Heart right ventricle (tissue), 16 donors: ENCODE measurements around the gene ST6GAL2. TPM values are rescaled to one million over a fixed set of nuclear protein-coding genes. Genes with fewer than 3 reads are reported as not detected.
A peak's percentile ranks its signal among the peaks of the same experiment; 100 is the strongest.

ENCODE experiments used
- ATAC-seq, 8 donors: fragments of 200-7000 bp; cut with Tn5 transposase; one replicate each; pipeline ENCODE4 v1.9.1; 2020; ENCODE audit warnings: mild to moderate bottlenecking in 8 of 8, moderate library complexity in 8 of 8, moderate number of reproducible peaks in 1 of 8
- DNase-seq, 2 donors: peaks; one replicate each; pipeline ENCODE4 v3.0.0-alpha.2; 2020
- H3K27ac ChIP-seq, 10 donors: fragments of 200-600 bp; sonication (generic) in 2 of 10; one replicate each; pipeline versions ENCODE4 v1.5.0 to v1.8.0; 2020 to 2022; ENCODE audit warnings: mild to moderate bottlenecking in 3 of 10
- H3K27me3 ChIP-seq, 7 donors: fragments of 200-600 bp; one replicate each; pipeline ENCODE4 v1.8.0; 2021 to 2022; ENCODE audit warnings: mild to moderate bottlenecking in 2 of 7
- H3K36me3 ChIP-seq, 9 donors: fragments of 200-600 bp; sonication (generic) in 1 of 9; one replicate each; pipeline versions ENCODE4 v1.5.0 to v1.8.0; 2020 to 2022; ENCODE audit warnings: mild to moderate bottlenecking in 2 of 9
- H3K4me1 ChIP-seq, 9 donors: fragments of 200-600 bp; sonication (generic) in 1 of 9; one replicate each; pipeline versions ENCODE4 v1.5.0 to v1.8.0; 2020 to 2022; ENCODE audit warnings: mild to moderate bottlenecking in 4 of 9
- H3K4me3 ChIP-seq, 10 donors: fragments of 200-600 bp; sonication (generic) in 2 of 10; one replicate each; pipeline versions ENCODE4 v1.5.0 to v1.8.0; 2020 to 2022; ENCODE audit warnings: mild to moderate bottlenecking in 7 of 10, moderate library complexity in 2 of 10
- H3K9me3 ChIP-seq, 11 donors: fragments of 200-600 bp in 10 of 11; sonication (generic) in 2 of 11; one replicate each; pipeline versions ENCODE4 v1.5.0 to v1.8.0; 2013 to 2022; ENCODE audit warnings: mild to moderate bottlenecking in 2 of 11, control low read depth in 1 of 11, moderate library complexity in 1 of 11
- CTCF ChIP-seq, 9 donors: fragments of 200-600 bp; sonication (generic) in 2 of 9; IDR thresholded peaks; one replicate each; pipeline versions ENCODE4 v1.5.0 to v1.8.0; 2021 to 2022; ENCODE audit warnings: antibody characterized with exemption in 9 of 9, mild to moderate bottlenecking in 5 of 9, moderate library complexity in 1 of 9
- WGBS, 2 donors: extraction: QIAGEN DNeasy Blood & Tissue Kit; methylation state at CpG; one replicate each; pipeline ENCODE4 v1.1.7; 2013; ENCODE audit warnings: inconsistent platforms in 1 of 2; 5-methylcytosine and 5-hydroxymethylcytosine counted together
- intact Hi-C, 10 donors: fragments of 100-400 bp; cut with DNase I; formaldehyde crosslinking; loops; one replicate each; pipeline versions ENCODE4 v1.11.1 to v1.14.2; 2022
- polyA plus RNA-seq, 2 donors: library from polyadenylated mRNA; stranded (reverse); fragments of 200-250 nt; gene quantifications; one replicate each; pipeline ENCODE4 v1.2.3, GENCODE V29; 2013
- total RNA-seq, 10 donors: library from RNA; stranded (reverse); fragmentation: NEBNext Ultra II Directional in 3 of 10; extraction: Animal tissue kit (Norgen Biotek cat#: 25700) in 3 of 10; gene quantifications; one replicate each; pipeline versions ENCODE4 v1.2.1 to v1.2.4, GENCODE V29; 2021 to 2023
- donor health status: Arrhythmogenic right ventricular cardiomyopathy.
- donor health status: ischemic (EF 13 %, LVEDD 7.1; RV severe dilation, severe dysfunction).
- donor health status: healthy with polysubstance abuse.
- donor health status: DM: no; HTN: yes; CAD: no.
- donor health status: DM: no; HTN: no; CAD: no.
- donor health status: ischemic (EF 25% LVEDD 6.9; RV normal size, moderate dysfunction).
- donor health status: ischemic (EF 25% LVEDD 5.7; RV mildly dilated, moderate dysfunction).
- donor health status: healthy.
- donor health status: DM: yes; HTN: yes; CAD: no.
- donor health status: Ischemic cardiomyopathy.
- donor health status: ischemic (EF 35%, LVEDD 5.7; RV mildly dilated, moderate dysfunction).
- donor health status: nonischemic (EF 11% LVEDD 7.7; RV severe dilation, severe dysfunction).
- donor health status: DM: yes; HTN: yes; CAD: no.
- donor health status: PGD.
- donor health status: ischemic (EF 29% LVEDD 5.4; RV normal size, mild dysfunction).
- donor health status: nonischemic (EF 23%, LVEDD 6.1; RV moderate dilation, normal function).

ST6GAL2 gene
- total and polyA plus RNA-seq, 12 donors, result 0.12 to 0.72 (median 0.22) TPM

DNA sequence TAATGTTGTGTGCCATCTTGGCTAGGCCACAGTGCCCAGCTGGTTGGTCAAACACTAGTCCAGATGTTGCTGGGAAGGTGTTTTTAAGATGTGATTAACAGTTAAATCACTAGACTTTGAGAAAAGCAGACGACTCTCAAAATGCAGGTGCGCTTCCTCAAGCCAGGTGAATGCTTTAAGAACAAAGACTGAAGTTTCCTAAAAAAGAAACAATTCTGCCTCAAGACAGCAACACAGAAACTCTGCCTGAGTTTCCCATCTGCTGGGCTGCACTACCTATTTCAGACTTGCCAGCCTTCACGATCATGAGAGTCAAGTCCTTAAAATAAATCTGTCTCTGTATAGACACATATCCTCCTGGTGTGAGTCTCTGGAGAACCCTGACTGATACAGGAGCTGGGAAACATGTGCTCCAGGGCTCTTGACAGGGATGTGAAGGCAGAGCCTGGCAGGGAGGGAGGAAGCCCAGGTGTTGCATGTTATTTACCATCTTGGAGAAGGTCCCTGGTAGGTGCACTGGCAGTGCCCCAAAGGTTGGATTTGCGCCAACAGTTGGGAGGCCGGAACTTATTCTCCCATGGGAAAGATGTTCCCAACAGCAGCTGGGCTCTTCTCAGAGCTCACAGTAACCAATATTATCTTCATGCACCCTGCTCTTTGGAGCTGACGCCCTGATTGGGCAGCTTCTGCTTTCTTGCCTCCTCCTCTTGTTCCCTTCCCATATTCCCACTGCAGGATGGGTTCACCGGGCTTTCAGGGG, 43.9 kb downstream of the ST6GAL2 start:
- Histone ChIP-seq H3K27me3 (no peaks in the 10 kb centered on the region), H3K27ac (no peak overlapping the region), H3K36me3 (no peaks in the 10 kb centered on the region), H3K4me3 (no peak overlapping the region), H3K4me1 (peaks cover 0 to 3% (median 0%) of the 10 kb centered on the region in 9 donors), H3K9me3 (no peaks in the 10 kb centered on the region)
- intact Hi-C loops, result no loop called here
- WGBS, 2 donors, result 69 to 71% methylated on average over 7 of the region's 7 CpGs
- no peak for ATAC-seq
- DNase-seq, result no peak
- no peak for TF ChIP-seq CTCF (IDR thresholded peaks at IDR 0.05)

DNA sequence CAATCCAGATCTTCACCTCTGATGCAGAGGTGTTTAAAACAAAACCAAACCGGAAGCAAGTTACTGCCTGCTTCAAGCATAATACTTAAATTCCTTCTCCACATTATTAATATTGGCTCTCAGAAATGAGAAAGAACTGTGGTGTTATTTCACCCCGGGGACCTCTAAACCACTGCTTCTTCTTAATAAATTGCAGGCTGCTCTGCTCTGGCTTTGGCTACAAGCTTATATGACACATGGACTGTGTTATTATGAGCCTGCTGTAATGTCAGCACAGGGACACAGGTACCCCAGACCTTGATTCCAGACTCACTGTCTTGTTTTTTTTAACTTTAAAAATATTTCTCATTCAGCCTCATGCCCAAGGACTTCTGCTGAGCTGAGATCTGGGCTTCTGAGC, 45.1 kb downstream of the ST6GAL2 start:
- Histone ChIP-seq H3K27ac (no peak overlapping the region), H3K4me1 (peaks cover 0 to 3% (median 0%) of the 10 kb centered on the region in 9 donors), H3K9me3 (no peaks in the 10 kb centered on the region), H3K27me3 (no peaks in the 10 kb centered on the region), H3K36me3 (no peaks in the 10 kb centered on the region), H3K4me3 (no peak overlapping the region)
- TF ChIP-seq CTCF (IDR thresholded peaks at IDR 0.05), result no peak
- WGBS, 2 donors, result 61 to 65% methylated on average over 2 of the region's 2 CpGs
- no peak for ATAC-seq
- intact Hi-C loops, result no loop called here
- no peak for DNase-seq

DNA sequence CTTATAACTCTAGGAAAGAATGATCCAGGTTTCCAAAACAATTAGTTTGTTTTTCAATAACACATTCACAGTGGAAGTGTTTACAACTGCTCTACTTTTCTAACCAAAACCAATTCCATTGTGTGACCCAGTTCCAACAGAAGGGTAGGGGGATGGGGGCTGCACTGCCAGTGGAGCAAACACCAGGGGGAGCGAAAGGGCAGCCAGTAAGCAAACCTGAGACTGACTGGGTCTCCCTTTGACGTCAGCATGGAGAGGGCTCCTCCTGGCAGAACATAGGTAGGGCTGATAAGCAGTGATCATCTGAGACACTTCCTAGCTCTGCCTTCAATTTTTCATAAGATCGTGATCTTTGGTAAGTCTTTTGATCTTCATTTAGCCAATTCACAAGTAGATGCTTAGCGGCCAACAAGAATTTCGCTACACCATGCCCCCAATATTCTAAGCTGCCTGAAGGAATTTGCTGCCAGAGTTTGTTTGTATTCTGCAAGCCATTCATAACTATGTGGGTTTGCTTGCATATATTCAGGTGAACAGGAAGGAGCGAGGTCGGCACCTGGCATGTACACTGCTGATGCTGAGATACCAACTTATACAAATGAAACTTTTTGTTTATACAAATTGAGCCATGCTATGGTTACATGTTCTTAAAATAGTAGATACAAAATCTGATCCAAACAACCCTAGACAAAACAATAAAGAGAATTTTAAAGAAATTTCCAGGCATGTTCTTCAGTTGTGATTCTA, 45.9 kb downstream of the ST6GAL2 start:
- ATAC-seq (peak in 2 of 8 donors; percentile 27 to 56), DNase-seq (no peak)
- Histone ChIP-seq H3K27me3 (no peaks in the 10 kb centered on the region), H3K36me3 (no peaks in the 10 kb centered on the region), H3K4me1 (peaks cover 0 to 3% (median 0%) of the 10 kb centered on the region in 9 donors), H3K27ac (no peak overlapping the region), H3K4me3 (no peak overlapping the region), H3K9me3 (no peaks in the 10 kb centered on the region)
- intact Hi-C loops, result no loop called here
- WGBS, 2 donors, result 72% methylated on average over 7 of the region's 7 CpGs
- TF ChIP-seq CTCF (IDR thresholded peaks at IDR 0.05), result peak in 3 of 9 donors; percentile 8 to 13 (median 9)

DNA sequence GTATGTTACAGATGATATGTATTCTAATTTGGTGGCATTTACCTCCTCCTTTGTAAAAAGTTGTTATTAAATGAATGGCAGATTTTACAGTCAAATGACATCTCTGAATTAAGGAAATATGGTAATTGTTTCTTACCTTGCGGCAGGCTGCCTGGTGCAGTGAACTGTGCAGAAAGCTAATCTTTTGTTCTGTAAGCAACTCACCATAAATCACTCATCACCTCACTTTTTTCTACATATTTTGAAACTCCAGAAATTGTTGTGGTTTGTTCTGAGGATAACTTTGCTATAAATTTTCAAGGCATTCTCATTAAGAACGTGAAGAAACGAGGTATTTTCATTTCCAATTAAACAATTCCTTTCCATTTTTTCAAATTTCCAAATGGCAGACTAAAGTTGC, 52.7 kb downstream of the ST6GAL2 start:
- Histone ChIP-seq H3K27ac (no peak overlapping the region), H3K4me1 (no peaks in the 10 kb centered on the region), H3K27me3 (no peaks in the 10 kb centered on the region), H3K36me3 (no peaks in the 10 kb centered on the region), H3K9me3 (no peaks in the 10 kb centered on the region), H3K4me3 (no peak overlapping the region)
- WGBS, 2 donors, result 80 to 89% methylated on average over 3 of the region's 3 CpGs
- TF ChIP-seq CTCF (IDR thresholded peaks at IDR 0.05), result no peak
- DNase-seq, result no peak
- intact Hi-C loops, result no loop called here
- no peak for ATAC-seq
